ENCODE results near the gene CPNE8.

The CPNE8 gene

GRCh38 chr12:38847247-38847646, 58.1 kb downstream of the CPNE8 start:
- no peak for TF ChIP-seq CTCF (IDR thresholded peaks at IDR 0.05; ENCODE audit: control insufficient read depth, insufficient read depth, low read depth, low read length, missing control alignments)
- no peak overlapping the region for H3K4me3 ChIP-seq (ENCODE audit: control insufficient read depth, low read depth, low read length)
- no peak for DNase-seq (ENCODE audit: low read depth)

- H3K4me3 ChIP-seq (ENCODE audit: control insufficient read depth, low read depth, low read length): no peak overlapping the region
- TF ChIP-seq CTCF (IDR thresholded peaks at IDR 0.05; ENCODE audit: control insufficient read depth, insufficient read depth, low read depth, low read length, missing control alignments): no peak
- DNase-seq (ENCODE audit: low read depth): no peak
Observed at GRCh38 chr12:38844267-38844666, 61.1 kb downstream of the CPNE8 start.

- no peak for DNase-seq (ENCODE audit: low read depth)
- H3K4me3 ChIP-seq (ENCODE audit: control insufficient read depth, low read depth, low read length): no peak overlapping the region
- TF ChIP-seq CTCF (IDR thresholded peaks at IDR 0.05; ENCODE audit: control insufficient read depth, insufficient read depth, low read depth, low read length, missing control alignments): no peak
Observed at GRCh38 chr12:38838056-38838850, 67.1 kb downstream of the CPNE8 start.

GRCh38 chr12:38831715-38832114, 73.7 kb downstream of the CPNE8 start:
- no peak for TF ChIP-seq CTCF (IDR thresholded peaks at IDR 0.05; ENCODE audit: control insufficient read depth, insufficient read depth, low read depth, low read length, missing control alignments)
- DNase-seq (ENCODE audit: low read depth): no peak
- H3K4me3 ChIP-seq (ENCODE audit: control insufficient read depth, low read depth, low read length): no peak overlapping the region

GRCh38 chr12:38825006-38825405, 80.4 kb downstream of the CPNE8 start:
- no peak overlapping the region for H3K4me3 ChIP-seq (ENCODE audit: control insufficient read depth, low read depth, low read length)
- DNase-seq (ENCODE audit: low read depth): no peak
- no peak for TF ChIP-seq CTCF (IDR thresholded peaks at IDR 0.05; ENCODE audit: control insufficient read depth, insufficient read depth, low read depth, low read length, missing control alignments)

- no peak overlapping the region for H3K4me3 ChIP-seq (ENCODE audit: control insufficient read depth, low read depth, low read length)
- TF ChIP-seq CTCF (IDR thresholded peaks at IDR 0.05; ENCODE audit: control insufficient read depth, insufficient read depth, low read depth, low read length, missing control alignments): no peak
- peak; percentile 5 for DNase-seq (ENCODE audit: low read depth)
Observed at GRCh38 chr12:38823738-38824137, 81.7 kb downstream of the CPNE8 start.
